ENCODE data around the gene PAPSS2.

Gene PAPSS2

GRCh38 chr10:87753995-87754866 is 94.6 kb downstream of the PAPSS2 start:
- H3K4me3 ChIP-seq (replicated peaks; ENCODE audit: low read depth, low read length), result no peak overlapping the region
- TF ChIP-seq, protein P1, sequence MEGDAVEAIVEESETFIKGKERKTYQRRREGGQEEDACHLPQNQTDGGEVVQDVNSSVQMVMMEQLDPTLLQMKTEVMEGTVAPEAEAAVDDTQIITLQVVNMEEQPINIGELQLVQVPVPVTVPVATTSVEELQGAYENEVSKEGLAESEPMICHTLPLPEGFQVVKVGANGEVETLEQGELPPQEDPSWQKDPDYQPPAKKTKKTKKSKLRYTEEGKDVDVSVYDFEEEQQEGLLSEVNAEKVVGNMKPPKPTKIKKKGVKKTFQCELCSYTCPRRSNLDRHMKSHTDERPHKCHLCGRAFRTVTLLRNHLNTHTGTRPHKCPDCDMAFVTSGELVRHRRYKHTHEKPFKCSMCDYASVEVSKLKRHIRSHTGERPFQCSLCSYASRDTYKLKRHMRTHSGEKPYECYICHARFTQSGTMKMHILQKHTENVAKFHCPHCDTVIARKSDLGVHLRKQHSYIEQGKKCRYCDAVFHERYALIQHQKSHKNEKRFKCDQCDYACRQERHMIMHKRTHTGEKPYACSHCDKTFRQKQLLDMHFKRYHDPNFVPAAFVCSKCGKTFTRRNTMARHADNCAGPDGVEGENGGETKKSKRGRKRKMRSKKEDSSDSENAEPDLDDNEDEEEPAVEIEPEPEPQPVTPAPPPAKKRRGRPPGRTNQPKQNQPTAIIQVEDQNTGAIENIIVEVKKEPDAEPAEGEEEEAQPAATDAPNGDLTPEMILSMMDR (IDR thresholded peaks at IDR 0.05; ENCODE audit: low read depth, low read length, missing control alignments), result no peak
- DNase-seq (ENCODE audit: extremely low read depth, low read depth), result no peak

GRCh38 chr10:87757685-87758084 is 98.0 kb downstream of the PAPSS2 start:
- no peak overlapping the region for H3K4me3 ChIP-seq (replicated peaks; ENCODE audit: low read depth, low read length)
- no peak for DNase-seq (ENCODE audit: extremely low read depth, low read depth)
- TF ChIP-seq, protein P1 (IDR thresholded peaks at IDR 0.05; ENCODE audit: low read depth, low read length, missing control alignments), result no peak

GRCh38 chr10:87759551-87759950 is 99.9 kb downstream of the PAPSS2 start:
- TF ChIP-seq, protein P1 (IDR thresholded peaks at IDR 0.05; ENCODE audit: low read depth, low read length, missing control alignments), result no peak
- no peak overlapping the region for H3K4me3 ChIP-seq (replicated peaks; ENCODE audit: low read depth, low read length)
- no peak for DNase-seq (ENCODE audit: extremely low read depth, low read depth)

DNA sequence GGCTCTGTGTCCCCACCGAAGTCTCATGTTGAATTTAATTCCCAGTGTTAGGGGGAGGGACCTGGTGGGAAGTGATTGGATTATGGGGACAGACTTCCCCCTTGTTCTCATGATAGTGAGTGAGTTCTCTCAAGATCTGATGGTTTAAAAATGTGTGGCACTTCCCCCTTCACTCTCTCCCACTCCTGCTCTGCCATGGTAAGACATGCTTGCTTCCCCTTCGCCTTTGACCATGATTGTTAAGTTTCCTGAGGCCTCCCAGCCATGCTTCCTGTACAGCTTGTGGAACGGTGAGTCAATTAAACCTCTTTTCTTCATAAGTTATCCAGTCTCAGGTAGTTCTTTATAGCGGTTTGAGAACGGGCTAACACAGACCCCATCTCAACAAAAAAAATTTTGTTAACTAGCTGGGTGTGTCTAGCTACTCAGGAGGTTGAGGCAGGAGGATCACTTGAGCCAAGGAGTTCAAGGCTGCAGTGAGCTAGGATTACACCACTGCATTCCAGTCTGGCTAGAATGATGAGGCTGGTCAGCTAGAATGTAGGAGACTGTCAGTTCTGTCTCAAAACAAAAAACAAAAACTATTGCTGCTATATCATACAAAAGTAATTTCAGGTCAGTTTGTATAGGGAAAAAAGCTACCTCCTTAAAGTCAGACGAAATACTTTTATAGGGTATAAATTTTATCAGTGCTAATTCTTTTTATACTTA is 100.7 kb downstream of the PAPSS2 start:
- TF ChIP-seq, protein P1 (IDR thresholded peaks at IDR 0.05; ENCODE audit: low read depth, low read length, missing control alignments), result no peak
- H3K4me3 ChIP-seq (replicated peaks; ENCODE audit: low read depth, low read length), result no peak overlapping the region
- DNase-seq (ENCODE audit: extremely low read depth, low read depth), result no peak

GRCh38 chr10:87761153-87761552 is 101.5 kb downstream of the PAPSS2 start:
- no peak for DNase-seq (ENCODE audit: extremely low read depth, low read depth)
- TF ChIP-seq, protein P1 (IDR thresholded peaks at IDR 0.05; ENCODE audit: low read depth, low read length, missing control alignments), result no peak
- no peak overlapping the region for H3K4me3 ChIP-seq (replicated peaks; ENCODE audit: low read depth, low read length)

DNA sequence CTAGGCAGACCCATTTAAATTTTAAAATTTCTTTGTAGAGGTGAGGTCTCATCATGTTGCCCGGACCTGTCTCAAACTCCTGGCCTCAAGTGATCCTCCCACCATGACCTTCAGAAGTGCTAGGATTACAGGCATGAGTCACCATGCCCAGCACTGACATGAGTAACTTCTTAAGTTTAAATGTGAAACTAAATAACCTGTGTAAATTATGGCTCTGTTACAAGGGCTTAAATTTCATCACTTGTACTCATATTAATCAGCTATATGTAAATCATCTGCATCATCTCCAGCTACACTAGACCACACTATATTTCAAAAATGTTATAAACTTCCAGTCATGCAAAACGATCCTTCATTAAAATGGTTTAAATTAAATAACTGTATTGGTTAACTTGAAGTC is 102.2 kb downstream of the PAPSS2 start:
- H3K4me3 ChIP-seq (replicated peaks; ENCODE audit: low read depth, low read length), result no peak overlapping the region
- TF ChIP-seq, protein P1 (IDR thresholded peaks at IDR 0.05; ENCODE audit: low read depth, low read length, missing control alignments), result no peak
- DNase-seq (ENCODE audit: extremely low read depth, low read depth), result no peak

Data from HFF-Myc (cell line).